Caco-2 (cell line): Measurements from ENCODE around the gene B3GAT1. TPM values are rescaled to one million over a fixed set of nuclear protein-coding genes. Genes with fewer than 3 reads are reported as not detected.
A peak's percentile ranks its signal among the peaks of the same experiment; 100 is the strongest.

Source experiments
- Bru-seq: library from RNA; stranded (reverse); fragments of 400-500 nt; gene quantifications from one replicate; lab custom pipeline; 2021; lab: Mats Ljungman, UMichigan
- BruChase-seq, 2 experiments: library from RNA; stranded (reverse); fragments of 400-500 nt; gene quantifications; one replicate each; lab custom pipeline; 2021; lab: Mats Ljungman, UMichigan
- BruUV-seq: library from RNA; stranded (reverse); fragments of 400-500 nt; replicated peaks from 2 replicates; lab custom pipeline; 2021; lab: Mats Ljungman, UMichigan
- CTCF ChIA-PET: fragments of 300-600 bp; sonication (Branson Sonifier 250); formaldehyde crosslinking; loops from one replicate; lab custom pipeline; 2022; ENCODE audit warnings: antibody characterized with exemption; lab: Charles Lee
- POLR2A ChIA-PET: fragments of 300-600 bp; sonication (Branson Sonifier 250); formaldehyde crosslinking; loops from one replicate; lab custom pipeline; 2022; ENCODE audit warnings: antibody characterized with exemption; lab: Charles Lee
- DNase-seq, 2 experiments: peaks; one replicate each; pipeline versions ENCODE4 v3.0.0 to v3.0.0-alpha.2; 2020 to 2022
- H3K27me3 ChIP-seq: replicated peaks from 2 replicates; pipeline ENCODE4 v1.6.0; 2011; ENCODE audit warnings: low read length; ENCODE audit not compliant: control insufficient read depth, insufficient read depth
- H3K36me3 ChIP-seq: 2 replicates; pipeline ENCODE4 v1.5.1; 2011; ENCODE audit warnings: low read length; ENCODE audit not compliant: control insufficient read depth, insufficient read depth
- H3K4me1 ChIP-seq: fragments of 250-450 bp; sonication (Bioruptor Pico); 2 replicates; pipeline ENCODE4 v1.5.1; 2020; ENCODE audit warnings: mild to moderate bottlenecking
- H3K4me3 ChIP-seq: 2 replicates; pipeline ENCODE4 v1.5.1; 2011; ENCODE audit warnings: low read depth, mild to moderate bottlenecking, control low read depth, low read length
- H3K9me3 ChIP-seq: fragments of 250-450 bp; sonication (Bioruptor Pico); 2 replicates; pipeline ENCODE4 v1.5.1; 2020; ENCODE audit warnings: mild to moderate bottlenecking, moderate library complexity
- H3K27ac Mint-ChIP-seq: one replicate; pipeline ENCODE4 v1.8.0; 2022; ENCODE audit warnings: mixed read lengths; ENCODE audit not compliant: unreplicated experiment
- H3K27me3 Mint-ChIP-seq: one replicate; pipeline ENCODE4 v1.8.0; 2022; ENCODE audit warnings: mixed read lengths; ENCODE audit not compliant: insufficient read depth, unreplicated experiment
- H3K36me3 Mint-ChIP-seq: one replicate; pipeline ENCODE4 v1.8.0; 2022; ENCODE audit warnings: mild to moderate bottlenecking, mixed read lengths; ENCODE audit not compliant: insufficient read depth, unreplicated experiment
- H3K4me1 Mint-ChIP-seq: one replicate; pipeline ENCODE4 v1.8.0; 2022; ENCODE audit warnings: low read depth, mixed read lengths; ENCODE audit not compliant: unreplicated experiment
- H3K4me3 Mint-ChIP-seq: one replicate; pipeline ENCODE4 v1.8.0; 2022; ENCODE audit warnings: mild to moderate bottlenecking, moderate library complexity, mixed read lengths; ENCODE audit not compliant: unreplicated experiment
- H3K9me3 Mint-ChIP-seq: one replicate; pipeline ENCODE4 v1.8.0; 2022; ENCODE audit warnings: mixed read lengths; ENCODE audit not compliant: unreplicated experiment
- intact Hi-C: fragments of 100-400 bp; cut with micrococcal nuclease; formaldehyde crosslinking; loops from one replicate; pipeline ENCODE4 v1.10.0; 2022; ENCODE audit not compliant: unreplicated experiment
- long read RNA-seq: library from polyadenylated mRNA; stranded (forward); transcript quantifications from one replicate; pipeline ENCODE4 v2.0.0, GENCODE V29; 2022
- total RNA-seq: library from RNA; stranded (reverse); gene quantifications from 2 replicates; pipeline ENCODE4 v1.2.3, GENCODE V29; 2022
- TF ChIP-seq, protein P1 (sequence below), 2 experiments: fragments of 200-600 bp in 1 of 2; IDR thresholded peaks; 1 replicate in 1 of 2; 2 replicates in 1 of 2; pipeline versions ENCODE4 v1.5.1 to v1.8.0; 2011 to 2022; ENCODE audit warnings: antibody characterized with exemption in 1 of 2, control low read depth in 1 of 2, inconsistent platforms in 1 of 2, low read depth in 1 of 2, low read length in 1 of 2, mild to moderate bottlenecking in 1 of 2, moderate library complexity in 1 of 2; ENCODE audit not compliant: insufficient read depth in 1 of 2, severe bottlenecking in 1 of 2, unreplicated experiment in 1 of 2

B3GAT1 gene, protein sequence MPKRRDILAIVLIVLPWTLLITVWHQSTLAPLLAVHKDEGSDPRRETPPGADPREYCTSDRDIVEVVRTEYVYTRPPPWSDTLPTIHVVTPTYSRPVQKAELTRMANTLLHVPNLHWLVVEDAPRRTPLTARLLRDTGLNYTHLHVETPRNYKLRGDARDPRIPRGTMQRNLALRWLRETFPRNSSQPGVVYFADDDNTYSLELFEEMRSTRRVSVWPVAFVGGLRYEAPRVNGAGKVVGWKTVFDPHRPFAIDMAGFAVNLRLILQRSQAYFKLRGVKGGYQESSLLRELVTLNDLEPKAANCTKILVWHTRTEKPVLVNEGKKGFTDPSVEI
- total RNA-seq (0.11 TPM in 1 of 2 replicates, not detected in the other), Bru-seq, nascent RNA (percentile 7 among the genes with signal in this experiment), BruChase-seq, experiment 1, labeled RNA remaining after a 2-hour chase (not detected), BruChase-seq, experiment 2, labeled RNA remaining after a 6-hour chase (percentile 7 among the genes with signal in this experiment)
- long read RNA-seq: 0 reads

DNA sequence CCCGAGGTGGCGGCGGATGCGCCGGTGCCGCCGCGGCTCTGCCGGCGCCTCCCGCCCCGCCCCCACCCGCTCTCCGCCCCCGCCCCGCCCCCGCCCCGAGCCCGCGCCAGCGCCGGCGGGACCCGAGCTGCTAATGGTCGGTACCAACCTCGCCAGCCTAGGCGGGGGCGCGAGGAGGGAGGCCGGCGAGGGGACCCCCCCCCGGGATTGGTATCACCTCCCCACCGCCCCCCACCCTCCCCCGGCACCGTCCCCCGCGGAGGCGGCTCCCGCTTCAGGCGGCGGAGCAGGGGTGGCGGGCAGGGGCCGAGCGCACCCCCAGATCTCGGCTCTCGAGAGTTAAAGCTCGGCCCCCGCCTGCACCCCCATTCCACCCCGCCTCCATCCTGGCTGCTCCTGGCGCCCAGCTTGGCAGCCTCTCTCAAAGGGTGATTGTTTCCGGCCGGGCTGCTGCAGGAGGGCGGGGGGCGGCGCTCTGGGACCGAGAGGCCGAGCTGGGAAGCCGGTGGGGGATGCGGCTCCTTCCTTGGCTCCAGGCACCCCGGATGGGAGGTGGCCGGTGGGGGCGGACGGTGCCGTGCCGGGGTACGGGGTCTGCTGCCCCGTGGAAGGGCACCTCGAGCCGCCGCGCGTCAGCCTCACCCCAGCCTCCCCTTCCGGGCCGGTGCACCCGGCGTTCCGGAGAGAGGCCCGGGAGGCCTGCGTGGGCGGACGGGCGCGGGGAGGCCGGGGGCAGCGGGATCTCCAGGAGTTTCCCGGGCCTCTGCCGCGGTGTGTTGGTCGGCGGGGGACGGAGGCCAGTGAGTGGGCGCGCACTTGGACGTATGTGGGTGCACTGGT is at the start of gene B3GAT1:
B3GAT1 (minus strand) TSS at position 40 of the 840 bp plus-strand sequence. CDS start 24,583 bp downstream, outside the sequence.
- BruUV-seq: no TSS peak
- POLR2A ChIA-PET: no interaction called here
- no peak for DNase-seq
- Mint-ChIP-seq H3K4me1 (no peaks in the 10 kb centered on the region), H3K27ac (no peak within 1 kb of the TSS), H3K9me3 (no peaks in the 10 kb centered on the region), H3K27me3 (peaks cover 53% of the 10 kb centered on the region), H3K4me3 (peak within 1 kb of the TSS; percentile 34), H3K36me3 (no peaks in the 10 kb centered on the region)
- Histone ChIP-seq H3K4me1 (peaks cover 5% of the 10 kb centered on the region; the same call in 1 of the 2 replicates), H3K27me3 (peaks cover 17% of the 10 kb centered on the region), H3K9me3 (no peaks in the 10 kb centered on the region), H3K4me3 (peak within 1 kb of the TSS; percentile 28), H3K36me3 (no peaks in the 10 kb centered on the region)
- intact Hi-C loops: no loop called here
- CTCF ChIA-PET: interaction anchor here (0.7 kb wide), 1 partner anchor 315 kb away, joined by 4 read pairs; no protein-coding TSS in a partner anchor
- TF ChIP-seq, protein P1, sequence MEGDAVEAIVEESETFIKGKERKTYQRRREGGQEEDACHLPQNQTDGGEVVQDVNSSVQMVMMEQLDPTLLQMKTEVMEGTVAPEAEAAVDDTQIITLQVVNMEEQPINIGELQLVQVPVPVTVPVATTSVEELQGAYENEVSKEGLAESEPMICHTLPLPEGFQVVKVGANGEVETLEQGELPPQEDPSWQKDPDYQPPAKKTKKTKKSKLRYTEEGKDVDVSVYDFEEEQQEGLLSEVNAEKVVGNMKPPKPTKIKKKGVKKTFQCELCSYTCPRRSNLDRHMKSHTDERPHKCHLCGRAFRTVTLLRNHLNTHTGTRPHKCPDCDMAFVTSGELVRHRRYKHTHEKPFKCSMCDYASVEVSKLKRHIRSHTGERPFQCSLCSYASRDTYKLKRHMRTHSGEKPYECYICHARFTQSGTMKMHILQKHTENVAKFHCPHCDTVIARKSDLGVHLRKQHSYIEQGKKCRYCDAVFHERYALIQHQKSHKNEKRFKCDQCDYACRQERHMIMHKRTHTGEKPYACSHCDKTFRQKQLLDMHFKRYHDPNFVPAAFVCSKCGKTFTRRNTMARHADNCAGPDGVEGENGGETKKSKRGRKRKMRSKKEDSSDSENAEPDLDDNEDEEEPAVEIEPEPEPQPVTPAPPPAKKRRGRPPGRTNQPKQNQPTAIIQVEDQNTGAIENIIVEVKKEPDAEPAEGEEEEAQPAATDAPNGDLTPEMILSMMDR (IDR thresholded peaks at IDR 0.05; ENCODE audit: insufficient read depth in 1 of 2, low read depth in 1 of 2, low read length in 1 of 2, severe bottlenecking in 1 of 2, unreplicated experiment in 1 of 2): no peak

DNA sequence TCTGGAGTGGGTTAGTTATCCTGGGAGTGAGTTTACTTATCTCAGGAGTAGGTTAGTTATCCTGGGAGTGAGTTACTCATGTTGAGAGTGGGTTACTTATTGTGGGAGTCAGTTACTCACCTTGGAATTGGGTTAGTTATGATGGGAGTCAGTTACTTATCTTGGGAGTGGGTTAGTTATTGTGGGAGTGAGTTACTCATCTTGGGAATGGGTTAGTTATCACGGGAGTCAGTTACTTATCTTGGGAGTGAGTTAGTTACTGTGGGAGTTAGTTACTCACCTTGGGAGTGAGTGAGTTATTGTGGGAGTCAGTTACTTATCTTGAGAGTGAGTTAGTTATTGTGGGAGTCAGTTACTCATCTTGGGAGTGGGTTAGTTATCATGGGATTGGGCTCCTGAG is 49.6 kb upstream of the B3GAT1 start:
- Histone ChIP-seq H3K9me3 (peaks cover 10% of the 10 kb centered on the region), H3K27me3 (no peaks in the 10 kb centered on the region), H3K36me3 (no peaks in the 10 kb centered on the region), H3K4me3 (no peak overlapping the region), H3K4me1 (peaks cover 8% of the 10 kb centered on the region)
- Mint-ChIP-seq H3K27me3 (peaks cover 7% of the 10 kb centered on the region), H3K4me1 (no peaks in the 10 kb centered on the region), H3K27ac (no peak overlapping the region), H3K9me3 (no peaks in the 10 kb centered on the region), H3K4me3 (no peak overlapping the region), H3K36me3 (no peaks in the 10 kb centered on the region)
- BruUV-seq: no TSS peak
- POLR2A ChIA-PET: no interaction called here
- no peak for DNase-seq
- TF ChIP-seq, protein P1 (IDR thresholded peaks at IDR 0.05; ENCODE audit: insufficient read depth in 1 of 2, low read depth in 1 of 2, low read length in 1 of 2, severe bottlenecking in 1 of 2, unreplicated experiment in 1 of 2): no peak
- intact Hi-C loops: no loop called here
- CTCF ChIA-PET: no interaction called here

DNA sequence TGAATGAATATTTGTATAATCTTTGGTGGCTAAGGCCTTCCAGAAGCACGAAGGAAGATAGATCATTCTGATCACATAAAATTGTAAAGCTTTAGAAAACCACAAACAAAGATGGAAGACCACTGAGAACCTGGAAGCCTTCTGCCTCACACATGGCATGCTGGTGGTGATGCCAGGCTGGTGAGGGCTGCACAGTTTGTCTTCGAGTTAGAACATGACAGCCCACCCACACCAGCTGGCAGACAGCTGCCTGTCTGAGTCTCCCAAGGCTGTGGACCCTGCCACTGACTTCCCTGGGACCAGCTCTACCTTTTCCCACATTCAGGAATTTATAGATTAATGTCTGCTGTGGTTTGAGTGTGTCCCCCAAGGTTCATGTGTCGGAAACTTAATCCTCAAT is 48.8 kb upstream of the B3GAT1 start:
- DNase-seq: no peak
- Histone ChIP-seq H3K4me1 (peaks cover under 1% of the 10 kb centered on the region; the same call in 1 of the 2 replicates), H3K36me3 (no peaks in the 10 kb centered on the region), H3K9me3 (peaks cover 14% of the 10 kb centered on the region), H3K4me3 (no peak overlapping the region), H3K27me3 (no peaks in the 10 kb centered on the region)
- POLR2A ChIA-PET: no interaction called here
- peaks cover 7% of the 10 kb centered on the region for H3K27me3 Mint-ChIP-seq
- intact Hi-C loops: no loop called here
- no TSS peak for BruUV-seq
- H3K4me3 Mint-ChIP-seq: no peak overlapping the region
- no peaks in the 10 kb centered on the region for H3K36me3 Mint-ChIP-seq
- H3K4me1 Mint-ChIP-seq: no peaks in the 10 kb centered on the region
- CTCF ChIA-PET: no interaction called here
- TF ChIP-seq, protein P1 (IDR thresholded peaks at IDR 0.05; ENCODE audit: insufficient read depth in 1 of 2, low read depth in 1 of 2, low read length in 1 of 2, severe bottlenecking in 1 of 2, unreplicated experiment in 1 of 2): no peak
- no peak overlapping the region for H3K27ac Mint-ChIP-seq
- no peaks in the 10 kb centered on the region for H3K9me3 Mint-ChIP-seq
